ENCODE measurements around the gene NPL. TPM values are rescaled to one million over a fixed set of nuclear protein-coding genes. Genes with fewer than 3 reads are reported as not detected.

Gene NPL
- 9.1 TPM for polyA plus RNA-seq (2012; ENCODE audit: missing spikeins)

- FAIRE-seq (peak; percentile 84), DNase-seq (ENCODE audit: insufficient read length) (peak; percentile 66)
- TF ChIP-seq POLR2AphosphoS5 (IDR thresholded peaks at IDR 0.05; ENCODE audit: low read depth, low read length) (peak; percentile 89), POLR2A (IDR thresholded peaks at IDR 0.05; ENCODE audit: low read depth, low read length) (peak; percentile 97), TAF1 (IDR thresholded peaks at IDR 0.05; ENCODE audit: borderline replicate concordance, low read depth, low read length) (0 out of 2 replicates have a peak, but pooled peaks have one; percentile 39)
These were observed at the start of gene NPL for GRCh38 chr1:182789138-182790076. Gene NPL (plus strand): TSS chr1:182789773. CDS start chr1:182794372, 4,599 bp downstream.

GRCh38 chr1:182740120-182740519 is 49.5 kb upstream of the NPL start:
- no peak for TF ChIP-seq POLR2AphosphoS5 (IDR thresholded peaks at IDR 0.05; ENCODE audit: low read depth, low read length)
- TF ChIP-seq TAF1 (IDR thresholded peaks at IDR 0.05; ENCODE audit: borderline replicate concordance, low read depth, low read length): no peak
- no peak for TF ChIP-seq POLR2A (IDR thresholded peaks at IDR 0.05; ENCODE audit: low read depth, low read length)
- no peak for FAIRE-seq

GRCh38 chr1:182742780-182743179 is 46.8 kb upstream of the NPL start:
- no peak for FAIRE-seq
- TF ChIP-seq TAF1 (IDR thresholded peaks at IDR 0.05; ENCODE audit: borderline replicate concordance, low read depth, low read length) (no peak), POLR2A (IDR thresholded peaks at IDR 0.05; ENCODE audit: low read depth, low read length) (no peak), POLR2AphosphoS5 (IDR thresholded peaks at IDR 0.05; ENCODE audit: low read depth, low read length) (no peak)
- no peak for DNase-seq (ENCODE audit: insufficient read length)

More at GRCh38 chr1:182740120-182740519, 49.5 kb upstream of the NPL start:
- DNase-seq (ENCODE audit: insufficient read length): no peak

- DNase-seq (ENCODE audit: insufficient read length) (no peak), FAIRE-seq (no peak)
- TF ChIP-seq POLR2AphosphoS5 (IDR thresholded peaks at IDR 0.05; ENCODE audit: low read depth, low read length) (no peak), POLR2A (IDR thresholded peaks at IDR 0.05; ENCODE audit: low read depth, low read length) (no peak), TAF1 (IDR thresholded peaks at IDR 0.05; ENCODE audit: borderline replicate concordance, low read depth, low read length) (no peak)
These were observed 37.2 kb upstream of the NPL start for GRCh38 chr1:182752077-182752988.

- TF ChIP-seq POLR2AphosphoS5 (IDR thresholded peaks at IDR 0.05; ENCODE audit: low read depth, low read length) (no peak), POLR2A (IDR thresholded peaks at IDR 0.05; ENCODE audit: low read depth, low read length) (no peak), TAF1 (IDR thresholded peaks at IDR 0.05; ENCODE audit: borderline replicate concordance, low read depth, low read length) (no peak)
- no peak for FAIRE-seq
These were observed 35.5 kb upstream of the NPL start for GRCh38 chr1:182754087-182754486.

GRCh38 chr1:182754543-182755314 is 34.8 kb upstream of the NPL start:
- TF ChIP-seq TAF1 (IDR thresholded peaks at IDR 0.05; ENCODE audit: borderline replicate concordance, low read depth, low read length) (no peak), POLR2AphosphoS5 (IDR thresholded peaks at IDR 0.05; ENCODE audit: low read depth, low read length) (no peak), POLR2A (IDR thresholded peaks at IDR 0.05; ENCODE audit: low read depth, low read length) (no peak)
- DNase-seq (ENCODE audit: insufficient read length): no peak

More at GRCh38 chr1:182754087-182754486, 35.5 kb upstream of the NPL start:
- DNase-seq (ENCODE audit: insufficient read length): no peak

GRCh38 chr1:182755632-182756031 is 33.9 kb upstream of the NPL start:
- FAIRE-seq (no peak), DNase-seq (ENCODE audit: insufficient read length) (no peak)
- TF ChIP-seq TAF1 (IDR thresholded peaks at IDR 0.05; ENCODE audit: borderline replicate concordance, low read depth, low read length) (no peak), POLR2A (IDR thresholded peaks at IDR 0.05; ENCODE audit: low read depth, low read length) (no peak)

More at GRCh38 chr1:182754543-182755314, 34.8 kb upstream of the NPL start:
- peak; percentile 56 for FAIRE-seq

- DNase-seq (ENCODE audit: insufficient read length) (no peak), FAIRE-seq (no peak)
- no peak for TF ChIP-seq POLR2A (IDR thresholded peaks at IDR 0.05; ENCODE audit: low read depth, low read length)
- TF ChIP-seq TAF1 (IDR thresholded peaks at IDR 0.05; ENCODE audit: borderline replicate concordance, low read depth, low read length): no peak
These were observed 33.1 kb upstream of the NPL start for GRCh38 chr1:182756423-182756822.

- FAIRE-seq (peak; percentile 5), DNase-seq (ENCODE audit: insufficient read length) (no peak)
- no peak for TF ChIP-seq TAF1 (IDR thresholded peaks at IDR 0.05; ENCODE audit: borderline replicate concordance, low read depth, low read length)
These were observed 27.9 kb upstream of the NPL start for GRCh38 chr1:182761396-182762395.

- TF ChIP-seq TAF1 (IDR thresholded peaks at IDR 0.05; ENCODE audit: borderline replicate concordance, low read depth, low read length): no peak
- TF ChIP-seq POLR2A (IDR thresholded peaks at IDR 0.05; ENCODE audit: low read depth, low read length): no peak
- no peak for TF ChIP-seq POLR2AphosphoS5 (IDR thresholded peaks at IDR 0.05; ENCODE audit: low read depth, low read length)
- FAIRE-seq (no peak), DNase-seq (ENCODE audit: insufficient read length) (no peak)
These were observed 27.0 kb upstream of the NPL start for GRCh38 chr1:182762536-182762935.

Measured in GM12892 (cell line).